Prostate gland (tissue), 2 donors: ENCODE measurements around the gene MRAS.

ENCODE experiments used
- POLR2A ChIP-seq: fragments of 450-650 bp; IDR thresholded peaks from one replicate; pipeline ENCODE4 v1.6.1; 2016; ENCODE audit warnings: antibody characterized with exemption, mild to moderate bottlenecking
- POLR2AphosphoS5 ChIP-seq: sonication (generic); formaldehyde crosslinking; IDR thresholded peaks from one replicate; pipeline ENCODE4 v1.6.1; 2017; ENCODE audit warnings: antibody characterized with exemption
- TF ChIP-seq, protein P1 (sequence below), 4 experiments: fragments of 200-600 bp in 2 of 4; fragments of 450-650 bp in 2 of 4; sonication (generic) in 2 of 4; IDR thresholded peaks; 1 replicate in 3 of 4; 2 replicates in 1 of 4; pipeline ENCODE4 v1.5.1; 2016 to 2019; ENCODE audit warnings: antibody characterized with exemption in 4 of 4, mild to moderate bottlenecking in 2 of 4, moderate library complexity in 2 of 4

DNA sequence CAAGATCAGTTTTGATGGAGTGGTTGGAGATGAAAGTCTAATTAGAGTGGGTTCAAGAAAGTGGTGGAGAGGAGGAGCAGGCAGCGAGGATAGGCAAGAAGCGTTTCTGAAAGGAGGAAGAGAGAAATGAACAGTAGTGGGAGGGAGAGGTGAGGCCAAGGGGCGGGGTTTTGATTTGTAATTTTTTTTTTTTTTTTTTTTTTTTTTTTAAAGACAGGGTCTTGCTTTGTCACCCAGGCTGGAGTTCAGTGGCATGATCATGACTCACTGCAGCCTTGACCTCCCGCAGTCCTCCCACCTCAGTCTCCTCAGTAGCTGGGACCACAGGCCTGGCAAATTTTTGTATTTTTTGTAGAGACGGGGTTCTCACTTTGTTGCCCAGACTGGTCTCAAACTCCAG, 36.6 kb downstream of the MRAS start:
- TF ChIP-seq, protein P1, sequence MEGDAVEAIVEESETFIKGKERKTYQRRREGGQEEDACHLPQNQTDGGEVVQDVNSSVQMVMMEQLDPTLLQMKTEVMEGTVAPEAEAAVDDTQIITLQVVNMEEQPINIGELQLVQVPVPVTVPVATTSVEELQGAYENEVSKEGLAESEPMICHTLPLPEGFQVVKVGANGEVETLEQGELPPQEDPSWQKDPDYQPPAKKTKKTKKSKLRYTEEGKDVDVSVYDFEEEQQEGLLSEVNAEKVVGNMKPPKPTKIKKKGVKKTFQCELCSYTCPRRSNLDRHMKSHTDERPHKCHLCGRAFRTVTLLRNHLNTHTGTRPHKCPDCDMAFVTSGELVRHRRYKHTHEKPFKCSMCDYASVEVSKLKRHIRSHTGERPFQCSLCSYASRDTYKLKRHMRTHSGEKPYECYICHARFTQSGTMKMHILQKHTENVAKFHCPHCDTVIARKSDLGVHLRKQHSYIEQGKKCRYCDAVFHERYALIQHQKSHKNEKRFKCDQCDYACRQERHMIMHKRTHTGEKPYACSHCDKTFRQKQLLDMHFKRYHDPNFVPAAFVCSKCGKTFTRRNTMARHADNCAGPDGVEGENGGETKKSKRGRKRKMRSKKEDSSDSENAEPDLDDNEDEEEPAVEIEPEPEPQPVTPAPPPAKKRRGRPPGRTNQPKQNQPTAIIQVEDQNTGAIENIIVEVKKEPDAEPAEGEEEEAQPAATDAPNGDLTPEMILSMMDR (IDR thresholded peaks at IDR 0.05), result no peak
- TF ChIP-seq POLR2A (no peak), POLR2AphosphoS5 (no peak)
